Activated CD4-positive, alpha-beta memory T cell treated with anti-CD3 and anti-CD28 coated beads, Interleukin-2, amount 10 ng/mL, durations not matched to agents 7 days and 5 days (primary cell): ENCODE measurements around the gene INPP5F. TPM values are rescaled to one million over a fixed set of nuclear protein-coding genes. Genes with fewer than 3 reads are reported as not detected.

Experiments
- CTCF ChIA-PET: fragments of 350-600 bp; sonication (Branson Sonifier 250); formaldehyde crosslinking; loops from one replicate; lab custom pipeline; 2021; ENCODE audit warnings: antibody characterized with exemption, inconsistent platforms; lab: Charles Lee
- POLR2A ChIA-PET: fragments of 350-600 bp; sonication (Branson Sonifier 250); formaldehyde crosslinking; loops from one replicate; lab custom pipeline; 2021; ENCODE audit warnings: antibody characterized with exemption; lab: Charles Lee
- DNase-seq: peaks from one replicate; pipeline ENCODE4 v3.0.0-alpha.2; 2020
- H3K27ac Mint-ChIP-seq: one replicate; pipeline ENCODE4 v1.8.0; 2021; ENCODE audit warnings: mild to moderate bottlenecking, mixed read lengths
- H3K27me3 Mint-ChIP-seq: one replicate; pipeline ENCODE4 v1.8.0; 2021; ENCODE audit warnings: mixed read lengths
- H3K36me3 Mint-ChIP-seq: one replicate; pipeline ENCODE4 v1.8.0; 2021; ENCODE audit warnings: low read depth, mixed read lengths
- H3K4me1 Mint-ChIP-seq: one replicate; pipeline ENCODE4 v1.8.0; 2021; ENCODE audit warnings: mixed read lengths
- H3K4me3 Mint-ChIP-seq: one replicate; pipeline ENCODE4 v1.8.0; 2021; ENCODE audit warnings: mild to moderate bottlenecking, mixed read lengths
- H3K9me3 Mint-ChIP-seq: one replicate; pipeline ENCODE4 v1.8.0; 2021; ENCODE audit warnings: mixed read lengths
- total RNA-seq, 2 experiments: library from RNA; stranded (reverse); gene quantifications; one replicate each; pipeline ENCODE4 v1.2.3, GENCODE V29; 2021

Gene INPP5F
- total RNA-seq, result 10 to 100 TPM; 11.8 to 15.0 TPM

GRCh38 chr10:119725828-119726675, at the start of gene INPP5F:
Gene INPP5F, plus strand, starts transcription at chr10:119726050. Its CDS starts 213 bp downstream, at chr10:119726263.
- Mint-ChIP-seq H3K27me3 (peaks cover 2% of the 10 kb centered on the region), H3K4me1 (peaks cover 37% of the 10 kb centered on the region), H3K27ac (peak within 1 kb of the TSS; percentile 71), H3K9me3 (no peaks in the 10 kb centered on the region), H3K36me3 (peaks cover 3% of the 10 kb centered on the region), H3K4me3 (peak within 1 kb of the TSS; percentile 86)
- ChIA-PET POLR2A (interaction anchor here (0.6 to 3.9 kb wide), 22 partner anchors 10 to 209 kb away, joined by 3 to 68 read pairs (median 4); partner anchors contain the start of genes BAG3 and MCMBP), CTCF (interaction anchor here (0.7 to 3.8 kb wide), 17 partner anchors 9 to 614 kb away, joined by 3 to 34 read pairs (median 4); no protein-coding TSS in a partner anchor)
- peak; percentile 99 for DNase-seq

- DNase-seq, result no peak
- Mint-ChIP-seq H3K4me3 (no peak overlapping the region), H3K9me3 (no peaks in the 10 kb centered on the region), H3K27ac (no peak overlapping the region), H3K36me3 (peaks cover 38% of the 10 kb centered on the region), H3K27me3 (peaks cover 2% of the 10 kb centered on the region), H3K4me1 (peaks cover 14% of the 10 kb centered on the region)
- CTCF ChIA-PET, result no interaction called here
- POLR2A ChIA-PET, result no interaction called here
Measured at GRCh38 chr10:119677126-119677525, 48.7 kb upstream of the INPP5F start.

- peaks cover 18% of the 10 kb centered on the region for H3K4me1 Mint-ChIP-seq
- H3K4me3 Mint-ChIP-seq, result no peak overlapping the region
- ChIA-PET POLR2A (no interaction called here), CTCF (interaction anchor here (1.4 kb wide), 1 partner anchor 9 kb away, joined by 6 read pairs; no protein-coding TSS in a partner anchor)
- peaks cover 28% of the 10 kb centered on the region for H3K36me3 Mint-ChIP-seq
- H3K9me3 Mint-ChIP-seq, result no peaks in the 10 kb centered on the region
- no peak overlapping the region for H3K27ac Mint-ChIP-seq
- DNase-seq, result no peak
- H3K27me3 Mint-ChIP-seq, result peaks cover 5% of the 10 kb centered on the region
Measured at GRCh38 chr10:119677904-119678755, 47.7 kb upstream of the INPP5F start.

- Mint-ChIP-seq H3K4me1 (peaks cover 18% of the 10 kb centered on the region), H3K9me3 (no peaks in the 10 kb centered on the region), H3K36me3 (peaks cover 15% of the 10 kb centered on the region), H3K4me3 (no peak overlapping the region), H3K27me3 (peaks cover 5% of the 10 kb centered on the region), H3K27ac (no peak overlapping the region)
- CTCF ChIA-PET, result interaction anchor here (1.4 to 1.5 kb wide), 2 partner anchors 8 to 71 kb away, joined by 3 to 6 read pairs; no protein-coding TSS in a partner anchor
- POLR2A ChIA-PET, result no interaction called here
- DNase-seq, result no peak
Measured at GRCh38 chr10:119679480-119679829, 46.4 kb upstream of the INPP5F start.

GRCh38 chr10:119680050-119680449, 45.8 kb upstream of the INPP5F start:
- peaks cover 18% of the 10 kb centered on the region for H3K4me1 Mint-ChIP-seq
- peaks cover 15% of the 10 kb centered on the region for H3K36me3 Mint-ChIP-seq
- no peak overlapping the region for H3K4me3 Mint-ChIP-seq
- H3K9me3 Mint-ChIP-seq, result no peaks in the 10 kb centered on the region
- H3K27me3 Mint-ChIP-seq, result peaks cover 5% of the 10 kb centered on the region
- ChIA-PET POLR2A (no interaction called here), CTCF (interaction anchor here (1.5 kb wide), 1 partner anchor 70 kb away, joined by 3 read pairs; no protein-coding TSS in a partner anchor)
- H3K27ac Mint-ChIP-seq, result no peak overlapping the region
- DNase-seq, result no peak

GRCh38 chr10:119680650-119681081, 45.2 kb upstream of the INPP5F start:
- DNase-seq, result no peak
- Mint-ChIP-seq H3K9me3 (no peaks in the 10 kb centered on the region), H3K4me3 (no peak overlapping the region), H3K36me3 (peaks cover 15% of the 10 kb centered on the region), H3K27ac (no peak overlapping the region), H3K4me1 (peaks cover 18% of the 10 kb centered on the region), H3K27me3 (peaks cover 5% of the 10 kb centered on the region)
- ChIA-PET POLR2A (no interaction called here), CTCF (interaction anchor here (1.5 kb wide), 1 partner anchor 70 kb away, joined by 3 read pairs; no protein-coding TSS in a partner anchor)

GRCh38 chr10:119686465-119687191, 39.2 kb upstream of the INPP5F start:
- CTCF ChIA-PET, result interaction anchor here (0.5 to 3.2 kb wide), 43 partner anchors 8 to 206 kb away, joined by 3 to 34 read pairs (median 4); partner anchors contain the start of genes BAG3, INPP5F, MCMBP and SEC23IP
- POLR2A ChIA-PET, result interaction anchor here (0.9 to 2.9 kb wide), 5 partner anchors 9 to 185 kb away, joined by 3 to 23 read pairs (median 5); partner anchors contain the start of genes INPP5F and MCMBP

GRCh38 chr10:119687192-119688032, 38.4 kb upstream of the INPP5F start:
- POLR2A ChIA-PET, result interaction anchor here (0.9 to 2.9 kb wide), 5 partner anchors 8 to 184 kb away, joined by 3 to 23 read pairs (median 5); partner anchors contain the start of genes INPP5F and MCMBP
- H3K36me3 Mint-ChIP-seq, result no peaks in the 10 kb centered on the region
- no peaks in the 10 kb centered on the region for H3K9me3 Mint-ChIP-seq
- no peaks in the 10 kb centered on the region for H3K27me3 Mint-ChIP-seq
- H3K27ac Mint-ChIP-seq, result no peak overlapping the region
- DNase-seq, result no peak
- peaks cover 22% of the 10 kb centered on the region for H3K4me1 Mint-ChIP-seq
- no peak overlapping the region for H3K4me3 Mint-ChIP-seq
- CTCF ChIA-PET, result interaction anchor here (0.6 to 3.2 kb wide), 38 partner anchors 9 to 234 kb away, joined by 3 to 34 read pairs (median 4); partner anchors contain the start of genes BAG3, INPP5F, MCMBP and SEC23IP

More at GRCh38 chr10:119686465-119687191, 39.2 kb upstream of the INPP5F start:
- peak overlapping the region; percentile 30 for H3K4me3 Mint-ChIP-seq
- H3K27ac Mint-ChIP-seq, result peak overlapping the region; percentile 36
- H3K36me3 Mint-ChIP-seq, result no peaks in the 10 kb centered on the region
- H3K9me3 Mint-ChIP-seq, result no peaks in the 10 kb centered on the region
- peaks cover 29% of the 10 kb centered on the region for H3K4me1 Mint-ChIP-seq
- DNase-seq, result peak; percentile 79
- peaks cover 5% of the 10 kb centered on the region for H3K27me3 Mint-ChIP-seq

GRCh38 chr10:119688033-119688508, 37.8 kb upstream of the INPP5F start:
- CTCF ChIA-PET, result interaction anchor here (0.6 to 3.2 kb wide), 19 partner anchors 9 to 233 kb away, joined by 3 to 34 read pairs (median 6); partner anchors contain the start of genes INPP5F and MCMBP
- Mint-ChIP-seq H3K9me3 (no peaks in the 10 kb centered on the region), H3K4me3 (no peak overlapping the region), H3K4me1 (peaks cover 25% of the 10 kb centered on the region), H3K27me3 (no peaks in the 10 kb centered on the region), H3K36me3 (no peaks in the 10 kb centered on the region), H3K27ac (no peak overlapping the region)
- no peak for DNase-seq
- POLR2A ChIA-PET, result interaction anchor here (2.6 to 2.9 kb wide), 2 partner anchors 17 to 37 kb away, joined by 14 to 23 read pairs; partner anchors contain the start of gene INPP5F

- POLR2A ChIA-PET, result no interaction called here
- Mint-ChIP-seq H3K27me3 (peaks cover 3% of the 10 kb centered on the region), H3K36me3 (peaks cover 3% of the 10 kb centered on the region), H3K4me3 (no peak overlapping the region), H3K4me1 (peaks cover 34% of the 10 kb centered on the region), H3K9me3 (no peaks in the 10 kb centered on the region), H3K27ac (no peak overlapping the region)
- DNase-seq, result no peak
- CTCF ChIA-PET, result interaction anchor here (0.7 to 1.0 kb wide), 2 partner anchors 174 to 776 kb away, joined by 3 to 4 read pairs; no protein-coding TSS in a partner anchor
Measured at GRCh38 chr10:119689016-119689580, 36.8 kb upstream of the INPP5F start.
